Uterus (tissue), 2 donors: ENCODE results near the gene MSRB1.

Experiments used
- POLR2A ChIP-seq, 2 donors: fragments of 450-650 bp; IDR thresholded peaks; one replicate each; pipeline ENCODE4 v1.6.1; 2016; ENCODE audit warnings: antibody characterized with exemption in 2 of 2, mild to moderate bottlenecking in 1 of 2, moderate library complexity in 1 of 2
- TF ChIP-seq, protein P1 (sequence below), 4 experiments: fragments of 200-600 bp in 2 of 4; fragments of 450-650 bp in 2 of 4; sonication (generic) in 2 of 4; IDR thresholded peaks; one replicate each; pipeline ENCODE4 v1.5.1; 2016 to 2019; ENCODE audit warnings: antibody characterized with exemption in 4 of 4, mild to moderate bottlenecking in 2 of 4, moderate library complexity in 1 of 4

DNA sequence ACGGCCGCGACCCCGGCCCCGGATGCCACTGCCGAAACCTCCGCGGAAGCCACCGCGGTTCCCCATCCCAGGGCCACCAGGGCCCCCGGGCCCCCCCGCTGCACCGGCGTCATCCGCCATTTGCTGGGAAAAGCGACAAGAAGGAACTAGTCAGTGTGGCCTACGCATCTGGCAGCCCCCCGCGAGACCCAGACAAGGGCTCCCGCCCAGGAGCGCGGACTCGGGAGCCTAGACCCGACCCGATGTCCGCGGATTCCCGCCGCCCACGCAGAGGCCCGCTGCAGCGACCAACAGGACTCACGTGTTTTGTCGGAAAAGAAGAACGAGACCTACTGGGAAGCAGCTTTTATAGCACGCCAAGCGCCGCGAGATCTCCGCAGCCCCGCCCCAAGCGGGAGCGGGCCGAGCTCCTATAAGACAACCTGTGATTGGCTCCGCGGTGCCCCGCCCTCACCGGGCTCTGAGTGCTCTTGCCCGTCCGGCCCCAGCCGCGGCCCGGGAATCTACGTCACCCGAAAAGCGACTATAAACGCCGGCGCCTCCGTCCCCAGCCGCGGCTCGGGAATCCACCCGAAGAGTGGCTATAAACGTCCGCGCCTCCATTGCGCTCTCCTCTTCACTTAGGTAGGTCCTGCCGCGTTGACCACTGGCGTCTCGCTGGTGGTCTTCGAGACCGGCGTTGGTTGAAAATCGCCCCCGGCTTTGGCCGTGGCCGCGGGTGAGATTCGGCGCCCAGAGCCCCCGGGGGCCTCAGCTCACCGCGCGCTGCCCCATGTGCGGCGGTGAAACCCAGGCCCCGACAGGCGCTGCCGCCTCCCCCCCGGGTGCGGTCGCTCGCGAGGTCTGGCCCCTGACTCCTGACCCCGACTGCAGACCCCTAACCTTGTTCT, 21.8 kb upstream of the MSRB1 start, which contains the start of gene RPS2:
- TF ChIP-seq, protein P1, sequence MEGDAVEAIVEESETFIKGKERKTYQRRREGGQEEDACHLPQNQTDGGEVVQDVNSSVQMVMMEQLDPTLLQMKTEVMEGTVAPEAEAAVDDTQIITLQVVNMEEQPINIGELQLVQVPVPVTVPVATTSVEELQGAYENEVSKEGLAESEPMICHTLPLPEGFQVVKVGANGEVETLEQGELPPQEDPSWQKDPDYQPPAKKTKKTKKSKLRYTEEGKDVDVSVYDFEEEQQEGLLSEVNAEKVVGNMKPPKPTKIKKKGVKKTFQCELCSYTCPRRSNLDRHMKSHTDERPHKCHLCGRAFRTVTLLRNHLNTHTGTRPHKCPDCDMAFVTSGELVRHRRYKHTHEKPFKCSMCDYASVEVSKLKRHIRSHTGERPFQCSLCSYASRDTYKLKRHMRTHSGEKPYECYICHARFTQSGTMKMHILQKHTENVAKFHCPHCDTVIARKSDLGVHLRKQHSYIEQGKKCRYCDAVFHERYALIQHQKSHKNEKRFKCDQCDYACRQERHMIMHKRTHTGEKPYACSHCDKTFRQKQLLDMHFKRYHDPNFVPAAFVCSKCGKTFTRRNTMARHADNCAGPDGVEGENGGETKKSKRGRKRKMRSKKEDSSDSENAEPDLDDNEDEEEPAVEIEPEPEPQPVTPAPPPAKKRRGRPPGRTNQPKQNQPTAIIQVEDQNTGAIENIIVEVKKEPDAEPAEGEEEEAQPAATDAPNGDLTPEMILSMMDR (IDR thresholded peaks at IDR 0.05): peak in 1 of 4 experiments; percentile 5
- peak; percentile 72 to 96 for TF ChIP-seq POLR2A (IDR thresholded peaks at IDR 0.05)
